ENCODE measurements around the gene MT1A.
"Not testable (repeated sequence)": the region's sequence is repeated elsewhere in the genome, so short reads cannot be mapped to it uniquely, and the experiment has no call there.

MT1A gene

DNA sequence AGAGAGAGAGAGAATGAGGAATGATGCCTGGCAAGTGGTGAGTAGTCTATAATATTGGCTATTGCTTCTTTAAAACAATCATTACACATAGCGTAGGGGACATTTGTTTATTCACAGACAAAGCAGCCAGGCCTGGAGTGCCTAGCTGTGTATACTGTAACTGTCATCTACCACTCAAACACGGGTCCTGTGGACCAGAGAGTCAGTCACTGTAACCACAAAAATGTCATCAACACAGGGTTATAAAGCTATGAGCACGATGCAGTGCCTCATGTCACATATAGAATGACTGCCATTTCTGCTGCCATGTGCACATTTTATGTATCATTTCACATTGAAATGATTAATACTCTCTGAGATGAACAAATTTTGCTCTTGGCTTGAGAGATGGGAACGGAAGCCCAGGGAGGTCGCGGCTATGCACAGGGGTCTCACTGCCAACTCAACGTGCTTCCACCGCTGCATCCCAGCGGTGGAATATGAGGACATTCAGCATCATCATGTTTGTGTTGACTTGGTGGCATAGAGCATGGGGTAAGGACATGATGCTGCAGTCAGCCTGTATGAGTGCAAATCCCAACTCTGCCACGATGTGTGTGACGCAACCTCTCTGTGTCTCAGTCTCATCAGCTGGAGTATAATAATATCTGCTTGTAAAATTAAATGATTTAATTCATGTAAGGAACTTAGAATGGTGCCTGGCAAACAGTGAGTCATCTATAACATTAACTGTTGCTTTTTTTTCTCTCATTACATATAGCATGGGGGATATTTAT lies 34.5 kb downstream of the MT1A start:
- H3K36me3 Mint-ChIP-seq (ENCODE audit: low read depth): no peaks in the 10 kb centered on the region
- no peak overlapping the region for H3K27ac Mint-ChIP-seq
- TF ChIP-seq, protein P1, sequence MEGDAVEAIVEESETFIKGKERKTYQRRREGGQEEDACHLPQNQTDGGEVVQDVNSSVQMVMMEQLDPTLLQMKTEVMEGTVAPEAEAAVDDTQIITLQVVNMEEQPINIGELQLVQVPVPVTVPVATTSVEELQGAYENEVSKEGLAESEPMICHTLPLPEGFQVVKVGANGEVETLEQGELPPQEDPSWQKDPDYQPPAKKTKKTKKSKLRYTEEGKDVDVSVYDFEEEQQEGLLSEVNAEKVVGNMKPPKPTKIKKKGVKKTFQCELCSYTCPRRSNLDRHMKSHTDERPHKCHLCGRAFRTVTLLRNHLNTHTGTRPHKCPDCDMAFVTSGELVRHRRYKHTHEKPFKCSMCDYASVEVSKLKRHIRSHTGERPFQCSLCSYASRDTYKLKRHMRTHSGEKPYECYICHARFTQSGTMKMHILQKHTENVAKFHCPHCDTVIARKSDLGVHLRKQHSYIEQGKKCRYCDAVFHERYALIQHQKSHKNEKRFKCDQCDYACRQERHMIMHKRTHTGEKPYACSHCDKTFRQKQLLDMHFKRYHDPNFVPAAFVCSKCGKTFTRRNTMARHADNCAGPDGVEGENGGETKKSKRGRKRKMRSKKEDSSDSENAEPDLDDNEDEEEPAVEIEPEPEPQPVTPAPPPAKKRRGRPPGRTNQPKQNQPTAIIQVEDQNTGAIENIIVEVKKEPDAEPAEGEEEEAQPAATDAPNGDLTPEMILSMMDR (IDR thresholded peaks at IDR 0.05; ENCODE audit: unreplicated experiment in 3 of 3): no peak
- no peaks in the 10 kb centered on the region for H3K9me3 Mint-ChIP-seq
- H3K4me3 Mint-ChIP-seq: no peak overlapping the region
- peaks cover 100% of the 10 kb centered on the region for H3K27me3 Mint-ChIP-seq (ENCODE audit: low read depth)
- H3K4me1 Mint-ChIP-seq: peaks cover 21% of the 10 kb centered on the region

DNA sequence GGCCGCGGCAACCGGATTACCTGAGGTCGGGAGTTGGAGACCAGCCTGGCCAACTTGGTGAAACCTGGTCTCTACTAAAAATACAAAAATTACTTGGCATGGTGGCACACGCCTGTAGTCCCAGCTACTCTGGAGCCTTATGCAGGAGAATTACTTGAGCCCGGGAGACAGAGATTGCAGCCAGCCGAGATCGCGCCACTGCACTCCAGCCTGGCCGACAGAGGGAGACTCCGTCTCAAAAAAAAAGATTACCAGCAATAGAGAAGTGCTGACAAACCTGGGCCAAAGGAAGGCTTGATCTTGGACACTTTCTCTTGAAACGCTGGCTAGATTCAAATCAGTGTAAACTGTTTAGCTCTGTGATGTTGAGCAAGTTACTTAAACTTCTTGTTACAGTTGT lies 35.5 kb downstream of the MT1A start:
- Mint-ChIP-seq H3K27ac (no peak overlapping the region), H3K9me3 (no peaks in the 10 kb centered on the region), H3K27me3 (ENCODE audit: low read depth) (peaks cover 98% of the 10 kb centered on the region), H3K4me3 (peak overlapping the region in 1 of 3 experiments; percentile 10), H3K4me1 (peaks cover 14% of the 10 kb centered on the region), H3K36me3 (ENCODE audit: low read depth) (no peaks in the 10 kb centered on the region)
- TF ChIP-seq, protein P1 (IDR thresholded peaks at IDR 0.05; ENCODE audit: unreplicated experiment in 3 of 3): peak; percentile 44 to 54 (median 52)

DNA sequence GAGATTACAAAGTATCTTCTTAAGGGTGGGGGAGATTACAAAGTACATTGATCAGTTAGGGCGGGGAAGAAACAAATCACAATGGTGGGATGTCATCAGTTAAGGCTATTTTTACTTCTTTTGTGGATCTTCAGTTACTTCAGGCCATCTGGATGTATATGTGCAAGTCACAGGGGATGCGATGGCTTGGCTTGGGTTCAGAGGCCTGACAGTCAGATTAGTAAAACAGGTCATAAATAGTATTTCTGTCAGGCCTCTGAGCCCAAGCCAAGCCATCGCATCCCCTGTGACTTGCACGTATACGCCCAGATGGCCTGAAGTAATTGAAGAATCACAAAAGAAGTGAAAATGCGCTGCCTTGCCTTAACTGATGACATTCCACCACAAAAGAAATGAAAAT lies 36.1 kb downstream of the MT1A start:
- not testable (repeated sequence) for H3K4me3 Mint-ChIP-seq; H3K36me3 Mint-ChIP-seq (ENCODE audit: low read depth); H3K27ac Mint-ChIP-seq; H3K9me3 Mint-ChIP-seq
- Mint-ChIP-seq H3K27me3 (ENCODE audit: low read depth) (peaks cover 97% of the 10 kb centered on the region), H3K4me1 (peaks cover 14% of the 10 kb centered on the region)

DNA sequence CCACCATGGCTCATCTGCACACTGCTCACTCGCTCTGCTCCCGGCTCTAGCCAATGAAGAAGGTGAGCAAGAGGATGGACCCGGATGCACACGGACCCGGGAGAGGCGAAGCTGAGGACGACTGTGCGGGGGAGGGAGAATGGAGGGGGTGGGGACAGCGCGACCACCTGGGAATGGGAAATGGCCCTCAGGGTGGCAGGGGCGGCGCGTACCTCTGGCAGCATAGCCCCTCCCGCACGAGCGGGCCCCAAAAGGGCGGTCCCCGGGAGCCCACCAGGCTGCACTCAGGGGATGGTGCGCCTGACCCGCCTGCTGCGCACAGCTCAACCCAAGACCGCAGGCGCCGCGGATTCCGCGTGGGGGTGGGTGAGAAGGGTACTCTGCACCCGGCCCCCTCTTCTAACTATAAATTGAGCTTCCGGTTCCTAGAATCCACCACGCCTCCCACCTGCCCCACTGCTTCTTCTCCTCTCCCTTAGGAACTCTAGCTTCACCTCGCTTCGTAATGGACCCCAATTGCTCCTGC lies 37.3 kb downstream of the MT1A start:
- Mint-ChIP-seq H3K4me1 (peaks cover 14% of the 10 kb centered on the region), H3K36me3 (ENCODE audit: low read depth) (no peaks in the 10 kb centered on the region), H3K9me3 (no peaks in the 10 kb centered on the region), H3K27me3 (ENCODE audit: low read depth) (peaks cover 92% of the 10 kb centered on the region), H3K4me3 (peak overlapping the region; percentile 65 to 79 (median 74)), H3K27ac (no peak overlapping the region)
- TF ChIP-seq, protein P1 (IDR thresholded peaks at IDR 0.05; ENCODE audit: unreplicated experiment in 3 of 3): no peak

DNA sequence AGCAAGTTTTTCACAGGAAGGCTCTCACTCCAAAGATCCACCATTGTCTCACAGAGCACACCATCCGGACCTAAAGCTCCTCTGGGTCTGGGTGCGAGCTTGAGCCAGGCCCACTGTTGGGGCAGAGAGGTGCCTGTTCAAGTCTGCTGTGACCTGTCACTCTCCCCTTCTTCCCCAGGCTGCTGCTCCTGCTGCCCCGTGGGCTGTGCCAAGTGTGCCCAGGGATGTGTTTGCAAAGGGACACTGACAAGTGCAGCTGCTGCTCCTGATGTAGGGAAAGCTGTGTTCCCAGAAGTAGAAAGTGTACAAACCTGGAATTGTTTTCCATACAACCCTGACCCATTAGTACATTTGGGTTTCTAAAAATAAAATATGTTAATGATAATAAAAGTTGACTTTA lies 39.0 kb downstream of the MT1A start:
- H3K4me3 Mint-ChIP-seq: peak overlapping the region in 1 of 3 experiments; percentile 31
- TF ChIP-seq, protein P1 (IDR thresholded peaks at IDR 0.05; ENCODE audit: unreplicated experiment in 3 of 3): no peak
- H3K4me1 Mint-ChIP-seq: peaks cover 20% of the 10 kb centered on the region
- no peaks in the 10 kb centered on the region for H3K9me3 Mint-ChIP-seq
- H3K27ac Mint-ChIP-seq: no peak overlapping the region
- H3K27me3 Mint-ChIP-seq (ENCODE audit: low read depth): peaks cover 87% of the 10 kb centered on the region
- no peaks in the 10 kb centered on the region for H3K36me3 Mint-ChIP-seq (ENCODE audit: low read depth)

DNA sequence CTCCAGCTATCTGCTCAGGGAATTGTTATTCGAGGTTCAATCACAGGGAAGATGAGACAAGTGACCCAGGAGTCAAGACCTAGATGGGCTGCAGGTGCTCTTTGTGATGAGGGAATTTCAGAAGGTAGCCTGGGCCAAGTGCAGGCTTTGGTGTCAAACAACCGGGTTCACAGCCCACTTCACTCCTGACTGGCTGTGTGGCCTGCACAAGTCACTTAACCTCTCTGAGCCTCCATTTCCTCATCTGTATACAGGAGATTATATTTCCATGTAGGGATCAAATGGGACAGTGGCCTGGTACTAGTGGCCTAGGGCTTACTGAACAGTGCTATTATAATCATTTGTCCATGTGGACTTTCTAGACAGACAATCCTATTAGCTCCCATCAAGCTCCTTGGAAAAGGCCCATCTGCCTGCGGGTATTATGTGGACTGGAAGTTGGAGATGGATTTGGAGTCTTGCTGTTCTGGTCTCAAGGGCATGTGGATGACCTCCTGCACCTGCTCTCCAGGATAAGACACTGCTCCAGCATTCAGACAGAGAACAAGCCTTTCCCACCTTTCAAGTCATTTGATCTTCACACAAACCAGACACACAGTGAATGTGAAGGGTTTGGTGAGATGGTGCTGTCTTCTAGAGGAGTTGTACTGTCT lies 40.7 kb downstream of the MT1A start:
- no peaks in the 10 kb centered on the region for H3K36me3 Mint-ChIP-seq (ENCODE audit: low read depth)
- H3K4me1 Mint-ChIP-seq: peaks cover 24% of the 10 kb centered on the region
- no peaks in the 10 kb centered on the region for H3K9me3 Mint-ChIP-seq
- no peak overlapping the region for H3K27ac Mint-ChIP-seq
- TF ChIP-seq, protein P1 (IDR thresholded peaks at IDR 0.05; ENCODE audit: unreplicated experiment in 3 of 3): no peak
- peaks cover 79% of the 10 kb centered on the region for H3K27me3 Mint-ChIP-seq (ENCODE audit: low read depth)
- H3K4me3 Mint-ChIP-seq: no peak overlapping the region

All from nephron (organoid).